Ovary (tissue), 3 donors: ENCODE measurements around the gene NRL.

Experiments
- CTCF ChIP-seq, 3 donors: fragments of 450-650 bp in 2 of 3; fragments of 200-600 bp in 1 of 3; IDR thresholded peaks; one replicate each; pipeline versions ENCODE4 v1.5.1 to v1.8.0; 2016 to 2022; ENCODE audit warnings: antibody characterized with exemption in 3 of 3, mild to moderate bottlenecking in 1 of 3
- EP300 ChIP-seq: sonication (generic); formaldehyde crosslinking; IDR thresholded peaks from one replicate; pipeline ENCODE4 v1.6.1; 2017; ENCODE audit warnings: antibody characterized with exemption
- donor health status: DM: no; HTN: no; CAD: no.

- TF ChIP-seq CTCF (IDR thresholded peaks at IDR 0.05) (no peak), EP300 (no peak)
Measured at GRCh38 chr14:24130717-24131548, 16.2 kb upstream of the NRL start.
